ENCODE data around the gene FBXO44. TPM values are rescaled to one million over a fixed set of nuclear protein-coding genes. Genes with fewer than 3 reads are reported as not detected.

The FBXO44 gene
- total and polyA plus RNA-seq, 10 donors, result 15.3 to 39.4 (median 24.6) TPM

Other genes with a start within 250 kb of the FBXO44 start
- under 1 TPM; 0.32 to 0.69 (median 0.52) TPM for gene DISP3, start 175.7 kb upstream of the FBXO44 start, total RNA-seq
- gene DISP3, start 175.7 kb upstream of the FBXO44 start, polyA plus RNA-seq, result under 1 TPM; 0.06 to 0.35 (median 0.26) TPM
- 1 to 10 TPM; 2.1 to 6.7 (median 4.5) TPM for gene FBXO2, start 448 bp upstream of the FBXO44 start, total RNA-seq
- 1 to 10 TPM; 3.8 to 5.8 (median 5.8) TPM for gene FBXO2, start 448 bp upstream of the FBXO44 start, polyA plus RNA-seq
- 10 to 100 TPM in 6 of 7 donors, 1 to 10 TPM in 1; 8.1 to 21.2 (median 14.5) TPM for gene FBXO6, start 9.3 kb downstream of the FBXO44 start, total RNA-seq
- 10 to 100 TPM; 13.1 to 19.5 (median 16.5) TPM for gene FBXO6, start 9.3 kb downstream of the FBXO44 start, polyA plus RNA-seq
- 10 to 100 TPM; 22.7 to 41.0 (median 29.8) TPM for gene MAD2L2, start 26.3 kb downstream of the FBXO44 start, total RNA-seq
- 10 to 100 TPM; 30.8 to 42.1 (median 37.2) TPM for gene MAD2L2, start 26.3 kb downstream of the FBXO44 start, polyA plus RNA-seq
- gene DRAXIN, start 36.8 kb downstream of the FBXO44 start, total RNA-seq, result under 1 TPM in 4 of 7 donors, not detected in 3; 0.09 to 0.37 (median 0.17) TPM
- under 1 TPM; 0.04 to 0.10 (median 0.06) TPM for gene DRAXIN, start 36.8 kb downstream of the FBXO44 start, polyA plus RNA-seq
- 100 to 1,000 TPM in 2 of 7 donors, 10 to 100 TPM in 5; 48.5 to 120 (median 64.2) TPM for gene AGTRAP, start 81.3 kb downstream of the FBXO44 start, total RNA-seq
- 10 to 100 TPM; 40.8 to 54.7 (median 50.5) TPM for gene AGTRAP, start 81.3 kb downstream of the FBXO44 start, polyA plus RNA-seq
- gene C1orf167, start 107.3 kb downstream of the FBXO44 start, total RNA-seq, result 1 to 10 TPM in 1 of 7 donors, under 1 TPM in 5, not detected in 1; 0.74 to 4.8 (median 0.86) TPM
- 1 to 10 TPM in 2 of 3 donors, under 1 TPM in 1; 0.96 to 1.7 (median 1.7) TPM for gene C1orf167, start 107.3 kb downstream of the FBXO44 start, polyA plus RNA-seq
- 10 to 100 TPM; 46.5 to 79.8 (median 76.0) TPM for gene MTHFR, start 151.1 kb downstream of the FBXO44 start, total RNA-seq
- 10 to 100 TPM in 1 of 3 donors, 1 to 10 TPM in 2; 6.7 to 23.4 (median 8.3) TPM for gene MTHFR, start 151.1 kb downstream of the FBXO44 start, polyA plus RNA-seq
- 10 to 100 TPM; 21.2 to 34.4 (median 27.9) TPM for gene CLCN6, start 151.3 kb downstream of the FBXO44 start, total RNA-seq
- 10 to 100 TPM in 2 of 3 donors, 1 to 10 TPM in 1; 6.3 to 13.5 (median 12.4) TPM for gene CLCN6, start 151.3 kb downstream of the FBXO44 start, polyA plus RNA-seq
- gene NPPA, start 192.9 kb downstream of the FBXO44 start, total RNA-seq, result 1 to 10 TPM in 1 of 7 donors, not detected in 6; 2.6 TPM
- gene NPPA, start 192.9 kb downstream of the FBXO44 start, polyA plus RNA-seq, result 1 to 10 TPM in 1 of 3 donors, under 1 TPM in 2; 0.22 to 2.9 (median 0.24) TPM
- not detected for gene NPPB, start 204.1 kb downstream of the FBXO44 start, total RNA-seq
- gene NPPB, start 204.1 kb downstream of the FBXO44 start, polyA plus RNA-seq, result under 1 TPM; 0.38 to 0.80 (median 0.57) TPM